Ecto neural progenitor cell (in vitro differentiated cells): ENCODE data around the gene GASK1A.

Source experiments
- DNase-seq: peaks from one replicate; pipeline ENCODE4 v3.0.0-alpha.2; 2018; ENCODE audit warnings: low spot score

The GASK1A gene

DNA sequence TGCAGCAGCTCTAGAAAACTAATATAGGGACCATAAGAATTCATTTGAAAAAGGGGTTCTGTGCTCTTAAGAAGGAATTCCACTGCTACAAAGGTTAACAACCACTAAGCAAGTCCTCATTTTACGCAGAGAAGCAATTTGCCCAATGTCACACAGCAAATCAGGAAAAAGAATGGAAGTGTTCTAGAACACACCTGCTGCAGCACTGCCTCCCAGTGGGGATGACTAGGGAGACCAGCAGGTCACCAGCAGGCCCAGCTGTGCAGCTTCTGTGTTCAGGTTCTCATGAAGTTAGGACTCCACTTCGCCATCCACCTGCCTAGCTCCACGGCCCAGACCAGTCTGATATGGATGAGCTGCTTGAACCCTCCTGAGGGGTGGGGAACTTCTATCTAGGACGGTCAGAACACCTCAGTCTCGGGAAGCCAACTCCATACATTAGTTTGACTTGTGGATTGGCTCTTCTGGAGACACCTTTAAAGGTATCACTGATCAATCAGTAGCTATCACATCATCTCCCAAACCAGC, 108.2 kb downstream of the GASK1A start:
- DNase-seq: no peak

DNA sequence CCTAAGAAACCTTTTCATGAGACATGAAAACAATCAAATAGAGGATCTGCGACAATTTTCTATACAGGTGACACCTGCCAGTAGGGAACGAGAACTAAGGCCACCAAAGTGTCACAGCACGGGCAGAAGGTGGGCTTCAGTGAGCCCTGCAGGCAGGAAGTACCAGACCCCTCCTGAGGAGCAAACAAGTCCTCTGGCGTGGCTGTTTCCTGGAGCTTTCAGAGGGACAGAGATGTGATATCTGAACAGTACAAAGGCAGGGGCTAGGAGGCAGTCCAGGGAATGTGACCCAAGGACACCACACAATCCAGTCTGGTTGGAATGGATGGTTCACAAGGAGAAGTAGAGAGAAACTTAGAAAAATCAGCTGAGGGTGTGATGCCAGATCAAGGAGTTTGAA, 110.0 kb downstream of the GASK1A start:
- no peak for DNase-seq

DNA sequence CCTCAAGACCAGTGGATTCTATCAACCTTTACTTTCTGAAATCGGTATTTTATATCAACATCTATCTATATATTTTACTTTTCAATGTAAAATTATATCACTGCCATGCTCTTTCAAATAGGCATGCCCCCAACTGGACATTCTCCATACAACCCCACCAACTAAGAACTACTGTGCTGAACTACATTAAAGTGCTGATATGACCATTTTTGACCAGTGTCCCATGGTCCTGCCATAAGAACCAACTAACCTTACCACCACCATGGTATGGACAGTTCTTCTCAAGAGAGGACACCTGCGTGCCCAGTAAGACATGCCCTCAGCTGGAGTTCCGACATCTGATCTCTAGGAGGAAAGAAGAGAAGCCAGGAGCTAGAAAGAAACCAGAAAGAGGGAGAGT, 111.1 kb downstream of the GASK1A start:
- DNase-seq: no peak

DNA sequence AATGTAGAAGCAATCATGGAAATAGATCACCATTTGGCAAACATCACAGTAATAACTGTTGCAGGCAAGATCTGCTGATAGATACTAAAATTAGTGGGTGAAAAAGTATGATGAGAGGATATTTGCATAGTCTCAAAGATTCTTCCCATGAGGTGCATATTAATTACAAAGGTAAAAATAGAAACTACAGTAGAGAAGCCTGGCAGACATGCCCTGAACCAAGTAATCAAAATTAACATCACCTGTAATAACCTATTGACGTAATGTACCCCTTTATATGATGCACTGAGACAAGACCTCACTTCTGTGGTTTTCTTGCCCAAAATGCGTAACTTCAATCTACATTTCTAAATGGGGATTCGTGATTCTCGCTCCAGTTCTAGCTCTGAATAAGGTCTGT, 112.4 kb downstream of the GASK1A start:
- DNase-seq: no peak

DNA sequence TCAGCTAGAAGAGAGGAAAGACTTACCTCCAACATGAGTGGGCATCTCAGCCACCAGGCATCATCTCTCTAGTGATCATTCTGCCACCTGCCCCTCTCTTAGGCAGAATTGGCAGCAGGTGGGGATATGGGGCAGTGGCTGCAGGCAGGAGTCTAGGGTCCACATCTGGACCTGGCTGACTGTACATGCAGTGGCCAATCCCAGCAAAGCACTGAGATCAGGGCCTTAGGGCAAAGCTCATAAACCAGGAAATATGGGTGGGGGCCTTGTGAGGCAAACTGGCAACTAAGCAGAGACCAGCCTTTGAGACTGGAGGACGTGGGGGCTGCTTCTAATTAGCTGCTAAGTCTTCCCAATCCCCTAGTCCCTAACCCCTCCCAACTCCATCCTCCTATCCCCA, 113.9 kb downstream of the GASK1A start:
- DNase-seq: no peak

DNA sequence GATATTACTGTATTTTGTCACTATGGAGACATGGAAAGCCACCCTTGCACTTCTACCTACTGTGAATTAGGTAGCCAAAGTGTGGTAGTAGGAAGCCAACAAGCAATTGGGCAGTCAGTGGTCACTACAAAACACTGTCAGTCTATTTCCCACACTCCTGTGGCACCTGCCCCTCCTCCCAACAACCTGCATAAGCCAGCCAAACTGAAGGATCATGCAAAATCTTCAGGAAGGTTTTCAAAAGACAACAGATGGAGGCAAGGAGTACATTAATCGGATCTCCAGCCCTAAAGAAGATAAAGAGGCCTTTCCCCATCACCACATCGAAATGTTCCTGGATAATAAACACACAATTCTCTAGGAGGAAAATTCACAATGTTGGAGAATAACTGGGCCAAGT, 114.9 kb downstream of the GASK1A start:
- DNase-seq: no peak

DNA sequence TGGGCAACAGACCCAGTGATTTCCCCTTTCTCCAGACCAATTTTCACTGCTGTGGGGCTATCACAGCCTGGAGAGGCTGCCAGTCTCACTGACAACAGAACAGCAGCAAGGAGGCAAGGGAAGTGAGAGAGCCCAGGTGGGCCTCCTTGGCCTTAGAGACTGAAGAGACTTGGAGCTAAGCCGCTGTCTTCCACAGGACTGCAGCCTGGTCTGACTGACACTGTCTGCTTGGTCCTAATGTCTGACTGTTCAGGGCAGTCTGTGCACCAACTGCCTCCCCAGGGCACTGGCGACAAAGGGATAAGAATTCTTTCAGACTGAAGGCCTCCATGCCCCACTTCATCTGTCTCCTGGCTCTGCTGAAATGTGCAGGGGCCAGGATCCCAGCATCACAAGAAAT, 115.3 kb downstream of the GASK1A start:
- DNase-seq: no peak

DNA sequence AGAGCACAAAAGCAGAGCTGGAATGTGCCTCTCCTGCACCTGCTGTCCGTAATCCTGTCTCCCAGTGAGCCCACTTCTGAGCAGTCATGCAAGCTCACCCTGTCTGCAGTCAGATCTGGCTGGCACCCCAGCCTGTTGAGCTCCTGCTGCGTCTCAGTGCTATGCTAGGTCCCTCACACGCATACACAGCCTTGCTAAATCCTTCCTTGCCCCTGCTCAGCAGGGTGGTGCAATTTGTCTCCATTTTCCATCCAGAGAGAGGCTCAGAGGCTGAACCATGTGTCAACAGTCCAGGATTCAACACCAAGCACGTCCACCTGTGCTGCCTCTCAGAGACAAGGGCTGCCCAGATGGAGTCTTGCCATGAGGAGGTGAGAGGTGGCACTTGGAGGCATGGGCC, 115.7 kb downstream of the GASK1A start:
- DNase-seq: no peak

DNA sequence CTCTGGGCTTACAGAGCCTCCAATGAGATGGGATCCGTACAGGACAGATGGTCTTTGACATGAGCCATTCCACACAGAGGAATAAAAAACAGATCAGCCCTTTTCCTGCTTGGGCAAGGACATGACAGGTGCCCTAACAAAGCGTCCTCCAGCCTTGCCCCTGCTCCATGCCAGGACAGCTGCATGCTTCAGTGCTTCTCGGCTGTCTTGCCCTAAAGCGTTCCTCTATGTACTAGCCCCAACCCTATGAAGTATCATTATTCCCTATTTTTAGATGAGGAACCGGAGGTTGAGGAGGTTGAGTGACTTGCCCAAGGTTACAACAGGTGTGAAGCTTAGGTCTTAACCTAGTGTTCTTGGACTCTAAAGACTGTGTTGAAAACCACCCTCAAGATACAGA, 116.3 kb downstream of the GASK1A start:
- no peak for DNase-seq

DNA sequence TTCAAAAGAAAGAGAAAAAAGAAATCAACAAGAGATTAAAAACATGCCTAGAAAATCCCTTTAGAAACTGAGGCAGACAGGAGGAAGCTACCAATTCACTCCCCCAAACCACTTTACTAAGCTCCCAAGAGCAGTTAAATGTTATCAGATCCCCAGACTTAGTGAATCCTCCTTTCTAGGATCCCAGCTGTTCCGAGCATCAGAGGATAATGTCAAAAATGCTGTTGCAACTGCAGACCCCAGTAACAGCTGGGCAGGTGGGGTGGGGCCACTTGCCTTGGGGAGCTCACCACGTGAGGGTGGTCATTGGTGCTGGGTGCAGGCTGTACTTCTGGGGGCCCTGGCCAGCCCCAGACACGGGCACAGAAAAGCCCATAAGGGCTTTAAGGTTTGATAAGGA, 117.7 kb downstream of the GASK1A start:
- no peak for DNase-seq

DNA sequence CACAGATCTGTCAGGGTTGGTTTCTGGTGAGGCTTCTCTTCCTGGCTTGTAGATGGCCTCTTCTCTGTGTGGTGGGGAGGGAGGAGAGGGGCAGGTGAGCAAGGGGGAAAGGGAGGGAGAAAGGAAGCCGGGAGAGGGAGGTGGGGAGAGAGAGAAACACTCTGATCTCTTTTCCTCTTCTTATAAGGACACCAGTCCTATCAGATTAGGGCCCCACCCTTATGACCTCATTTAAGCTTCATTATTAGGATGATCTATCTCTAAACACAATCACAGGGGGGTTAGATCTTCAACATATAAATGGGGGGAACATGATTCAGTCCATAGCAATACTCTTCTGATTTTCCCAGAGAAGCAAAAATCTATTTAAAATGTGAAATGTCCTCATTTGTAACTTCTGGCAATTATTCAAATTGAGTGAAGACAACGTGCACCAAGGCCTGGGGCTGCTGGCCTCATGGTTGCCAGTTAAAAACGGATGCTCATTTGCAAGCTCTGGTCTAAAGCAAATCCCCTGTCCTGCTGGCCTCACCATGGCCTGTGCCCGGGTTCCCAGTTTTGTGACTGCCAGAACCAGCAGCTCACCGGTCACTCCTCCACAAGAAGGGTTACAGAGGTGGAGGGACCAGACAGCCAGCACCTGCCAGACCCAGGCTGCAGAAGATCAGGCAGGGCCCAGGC, 118.4 kb downstream of the GASK1A start:
- DNase-seq: no peak

DNA sequence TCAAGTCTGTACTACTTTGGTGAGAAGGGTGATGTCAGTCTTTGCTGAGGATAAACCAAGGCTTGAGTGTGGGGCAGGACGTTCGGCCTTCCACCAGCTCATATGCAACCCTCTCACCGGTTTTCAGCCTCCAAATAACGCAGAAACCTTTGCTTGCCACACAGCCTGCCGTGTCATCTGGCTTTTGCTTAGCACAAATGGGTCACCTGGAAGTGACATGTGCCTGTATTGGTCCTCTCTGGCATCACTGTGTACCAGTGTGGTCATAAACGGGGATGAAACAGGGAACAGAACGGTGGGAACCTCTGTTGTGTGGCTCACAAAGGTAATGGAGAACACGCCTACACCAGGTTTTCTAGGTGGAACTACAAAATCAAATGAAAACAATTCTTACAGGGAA, 119.7 kb downstream of the GASK1A start:
- no peak for DNase-seq

DNA sequence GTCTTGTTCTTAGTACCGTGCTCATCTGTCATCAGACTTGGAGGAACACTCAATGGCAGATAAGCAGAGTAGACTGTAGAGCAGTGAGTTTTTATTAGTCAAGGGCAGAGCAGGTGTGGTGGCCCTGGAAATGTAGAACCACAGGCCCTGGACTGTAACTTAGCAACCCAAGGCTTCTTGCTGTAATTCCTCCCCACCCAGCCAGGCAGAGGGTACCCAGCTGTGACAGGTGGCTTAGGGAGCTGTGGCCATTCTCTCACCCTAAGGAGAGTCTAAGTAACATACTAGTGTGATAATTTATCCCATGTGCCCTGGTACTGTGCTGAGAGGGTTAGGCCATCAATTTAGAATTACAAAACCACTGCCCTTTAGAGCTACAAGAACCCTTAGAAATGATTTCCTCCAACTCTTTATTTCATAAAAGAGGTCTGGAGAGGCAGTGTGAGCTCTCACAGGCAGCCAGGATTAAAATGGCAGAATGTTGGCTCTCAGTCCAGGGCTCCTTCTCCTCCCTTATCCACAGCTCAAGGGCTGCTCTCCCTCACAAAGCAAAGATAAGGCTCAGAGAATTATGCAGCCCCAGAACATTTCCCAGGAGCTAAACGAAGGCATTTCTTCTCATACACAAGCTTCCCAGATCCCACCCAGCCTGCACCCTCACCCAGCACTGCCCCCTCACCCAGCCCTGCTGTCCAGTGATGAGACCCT, 123.8 kb downstream of the GASK1A start:
- DNase-seq: no peak

DNA sequence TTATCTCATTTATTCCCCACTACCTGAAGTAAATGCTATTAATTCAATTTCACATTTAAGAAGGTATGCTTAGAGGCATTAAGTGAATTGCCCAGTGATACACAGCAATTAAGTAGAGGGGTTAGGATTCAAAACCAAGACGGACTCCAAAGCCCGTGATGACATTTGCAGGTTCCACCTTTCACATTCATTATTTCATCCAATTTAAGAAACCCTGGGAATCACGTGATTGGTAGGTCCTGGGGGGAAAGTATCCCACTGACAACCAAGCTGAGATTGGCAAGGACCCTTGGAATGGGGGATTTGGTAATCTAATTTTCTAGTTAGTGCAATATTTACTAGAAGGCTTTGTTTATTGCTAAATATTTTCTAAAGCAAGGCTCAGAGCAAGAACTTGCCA, 124.9 kb downstream of the GASK1A start:
- no peak for DNase-seq

DNA sequence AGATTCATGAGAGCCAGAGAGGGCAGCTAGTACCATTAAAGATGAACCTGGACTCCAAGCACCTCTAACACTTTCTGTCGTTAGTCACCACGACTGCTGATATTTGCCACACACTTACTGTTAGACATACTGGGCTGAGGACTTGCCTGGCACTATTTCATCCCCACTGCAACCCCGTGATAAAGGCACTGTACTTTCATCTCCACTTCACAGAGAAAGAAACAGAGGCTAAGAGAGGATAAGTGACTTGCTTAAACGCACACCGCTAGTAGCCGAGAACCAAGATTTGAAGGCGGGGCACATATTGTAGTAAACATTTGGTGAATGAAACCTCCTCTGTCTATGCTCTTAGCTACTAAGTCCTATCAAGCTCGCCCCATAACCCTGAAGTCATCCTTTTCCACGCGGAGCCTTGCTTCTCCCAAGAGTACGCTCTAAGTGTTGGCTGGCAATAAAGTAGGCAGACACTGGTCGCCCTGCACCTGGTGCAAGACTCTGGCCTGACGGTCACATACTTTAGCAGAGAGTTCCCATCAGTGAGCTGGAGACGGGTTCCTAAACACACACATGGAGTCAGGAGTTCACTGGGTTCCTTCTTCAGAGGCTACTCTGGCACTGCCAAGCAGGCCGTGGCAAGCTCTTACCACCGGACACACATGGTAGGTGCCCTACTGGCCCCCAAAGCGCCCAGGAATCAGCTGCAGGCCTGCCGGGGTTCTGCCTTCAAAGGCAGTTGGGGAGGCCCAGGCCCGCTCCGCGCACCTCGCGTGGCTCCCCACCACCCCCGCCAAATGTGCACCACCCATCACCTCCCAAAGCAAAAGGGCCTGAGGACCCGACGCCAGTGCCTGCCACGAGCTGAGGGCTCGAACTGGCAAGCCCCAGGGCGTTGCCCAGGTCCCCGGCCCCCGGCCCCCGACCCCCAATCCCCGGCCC, 125.8 kb downstream of the GASK1A start:
- DNase-seq: no peak

DNA sequence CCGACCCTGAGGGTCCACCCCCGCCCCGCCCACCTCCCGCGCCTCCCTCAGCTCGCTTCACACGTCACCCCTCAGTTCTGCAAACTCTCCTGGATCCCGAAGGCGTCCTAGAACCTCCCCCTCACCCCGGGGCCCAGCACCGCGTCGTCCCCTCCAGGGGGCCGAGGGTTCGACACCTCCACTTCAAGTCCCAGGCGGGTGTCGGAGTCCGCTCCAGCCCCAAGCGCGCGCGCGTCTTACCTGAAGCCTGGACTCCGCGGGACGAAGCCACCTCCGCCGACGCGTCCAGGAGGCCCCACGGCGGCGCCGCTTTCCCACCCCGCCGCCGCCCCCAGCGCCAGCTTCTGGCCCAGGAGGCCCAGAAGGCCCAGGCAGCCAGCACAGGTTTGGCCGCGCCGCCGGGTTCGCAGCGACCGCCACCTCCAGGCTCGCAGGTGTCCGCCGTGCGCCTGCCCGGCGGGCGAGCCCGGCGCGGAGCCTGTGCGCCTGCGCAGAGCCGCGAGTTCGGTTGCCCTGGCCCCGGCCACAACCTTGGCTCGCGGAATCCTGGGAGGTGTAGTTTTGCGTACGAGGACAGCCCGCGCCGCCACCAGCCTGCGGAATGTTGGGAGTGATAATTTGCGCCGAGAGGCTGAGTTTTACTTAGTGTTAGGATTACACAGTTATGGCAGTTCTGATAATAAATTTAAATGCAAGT, 126.6 kb downstream of the GASK1A start, which contains the start of gene POMGNT2:
Gene POMGNT2 (minus strand): TSS at position 484 of the 697 bp plus-strand sequence. CDS start 24,648 bp downstream, outside the sequence.
- peak; percentile 93 for DNase-seq

DNA sequence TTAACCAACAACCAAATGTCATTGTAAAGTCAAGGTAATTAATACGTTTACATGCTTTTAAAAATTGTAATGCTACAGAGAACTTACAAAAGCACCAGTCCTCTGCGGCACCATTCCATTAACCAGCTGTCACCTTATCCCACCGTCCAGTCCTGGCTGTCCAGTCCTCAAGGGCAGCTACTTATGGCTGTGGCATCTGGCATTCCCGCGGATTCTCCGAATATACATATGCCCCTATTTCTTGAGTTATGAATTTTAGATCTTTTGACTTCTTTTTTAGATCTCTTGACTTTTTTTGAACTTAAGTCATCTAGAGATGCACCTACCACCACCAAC, 127.2 kb downstream of the GASK1A start:
- no peak for DNase-seq
